ENCODE results near the gene ZNF462.

Gene ZNF462

GRCh38 chr9:106931466-106931865 lies 68.5 kb downstream of the ZNF462 start:
- no peak for DNase-seq

GRCh38 chr9:106932178-106932577 lies 69.2 kb downstream of the ZNF462 start:
- no peak for DNase-seq

GRCh38 chr9:106932675-106933074 lies 69.7 kb downstream of the ZNF462 start:
- no peak for DNase-seq

- no peak for DNase-seq
These were observed 70.5 kb downstream of the ZNF462 start for GRCh38 chr9:106933470-106933869.

- no peak for DNase-seq
These were observed 71.7 kb downstream of the ZNF462 start for GRCh38 chr9:106934442-106935238.

GRCh38 chr9:106936680-106937079 lies 73.7 kb downstream of the ZNF462 start:
- no peak for DNase-seq

GRCh38 chr9:106941916-106942315 lies 79.0 kb downstream of the ZNF462 start:
- no peak for DNase-seq

GRCh38 chr9:106945727-106946660 lies 83.0 kb downstream of the ZNF462 start:
- DNase-seq, result no peak

- no peak for DNase-seq
These were observed 84.3 kb downstream of the ZNF462 start for GRCh38 chr9:106947106-106947900.

GRCh38 chr9:106953174-106953573 lies 90.2 kb downstream of the ZNF462 start:
- no peak for DNase-seq

GRCh38 chr9:106954558-106954957 lies 91.6 kb downstream of the ZNF462 start:
- DNase-seq, result no peak

GRCh38 chr9:106954974-106955850 lies 92.2 kb downstream of the ZNF462 start:
- DNase-seq, result no peak

GRCh38 chr9:106956971-106957370 lies 94.0 kb downstream of the ZNF462 start:
- no peak for DNase-seq

GRCh38 chr9:106958955-106959657 lies 96.1 kb downstream of the ZNF462 start:
- DNase-seq, result no peak

- no peak for DNase-seq
These were observed 97.3 kb downstream of the ZNF462 start for GRCh38 chr9:106960258-106960657.

GRCh38 chr9:106961623-106962022 lies 98.7 kb downstream of the ZNF462 start:
- no peak for DNase-seq

GRCh38 chr9:106962122-106962521 lies 99.2 kb downstream of the ZNF462 start:
- DNase-seq, result no peak

GRCh38 chr9:106962615-106963363 lies 99.8 kb downstream of the ZNF462 start:
- no peak for DNase-seq

- no peak for DNase-seq
These were observed 100.7 kb downstream of the ZNF462 start for GRCh38 chr9:106963684-106964083.

- no peak for DNase-seq
These were observed 101.4 kb downstream of the ZNF462 start for GRCh38 chr9:106964329-106964728.
